Activated CD4-positive, CD25-positive, alpha-beta regulatory T cell (primary cell): ENCODE results near the gene NOTCH1.

Source experiments
- DNase-seq, 4 experiments: peaks; one replicate each; lab custom pipeline; 2025; lab: John Stamatoyannopoulos, UW

NOTCH1 gene

DNA sequence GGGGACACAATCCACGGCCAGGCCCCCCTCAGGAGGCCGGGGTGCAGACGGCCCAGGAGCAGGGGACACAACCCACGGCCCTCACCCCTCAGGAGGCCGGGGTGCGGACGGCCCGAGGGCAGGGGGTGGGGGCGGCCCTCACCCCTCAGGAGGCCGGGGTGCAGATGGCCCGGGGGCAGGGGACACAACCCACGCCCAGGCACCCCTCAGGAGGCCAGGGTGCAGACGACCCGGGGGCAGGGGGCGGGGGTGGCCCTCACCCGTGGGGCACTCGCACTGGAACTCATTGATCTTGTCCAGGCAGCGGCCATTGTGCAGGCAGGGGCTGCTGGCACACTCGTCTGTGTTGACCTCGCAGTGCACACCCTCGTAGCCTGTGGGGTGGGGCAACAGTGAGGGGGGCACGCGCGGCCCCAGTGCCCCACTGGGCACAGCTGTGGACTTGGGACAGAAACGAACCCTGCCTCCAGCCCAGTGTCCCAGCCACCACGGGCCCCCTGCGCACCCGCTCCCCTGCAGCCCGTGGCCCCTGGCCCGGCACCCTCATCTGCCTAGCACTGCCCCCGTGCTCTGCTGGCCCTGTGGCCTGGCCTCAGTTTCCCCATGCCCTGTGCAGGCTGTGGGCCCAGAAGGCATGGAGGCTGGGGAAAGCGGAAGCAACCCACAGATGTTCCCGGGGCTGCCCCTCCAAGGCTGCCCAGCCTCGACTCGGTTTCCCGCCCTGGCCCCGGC, 28.7 kb downstream of the NOTCH1 start:
- DNase-seq: no peak

DNA sequence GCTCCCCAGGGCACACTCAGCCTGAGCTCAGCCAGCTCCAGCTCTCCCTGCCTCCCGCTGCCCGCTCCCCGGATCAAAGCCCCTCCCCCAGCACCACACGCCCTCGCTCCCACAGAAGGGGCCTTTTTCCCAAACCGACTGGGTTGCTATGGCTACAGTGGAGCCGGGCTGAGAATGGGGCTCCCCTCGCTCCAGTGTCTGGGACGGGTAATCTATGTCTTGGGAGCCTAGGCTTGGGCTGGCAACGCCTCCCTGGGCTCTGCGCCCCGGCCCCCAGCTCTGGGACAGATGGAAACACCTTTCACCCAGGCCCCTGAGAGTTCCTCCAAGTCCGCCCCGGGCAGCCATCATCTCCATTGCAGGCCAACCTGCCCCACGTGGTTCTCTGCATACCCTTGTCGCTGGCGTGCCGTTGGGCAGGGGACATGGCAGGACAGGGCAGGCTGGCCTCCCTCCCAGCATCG, 29.6 kb downstream of the NOTCH1 start:
- no peak for DNase-seq

DNA sequence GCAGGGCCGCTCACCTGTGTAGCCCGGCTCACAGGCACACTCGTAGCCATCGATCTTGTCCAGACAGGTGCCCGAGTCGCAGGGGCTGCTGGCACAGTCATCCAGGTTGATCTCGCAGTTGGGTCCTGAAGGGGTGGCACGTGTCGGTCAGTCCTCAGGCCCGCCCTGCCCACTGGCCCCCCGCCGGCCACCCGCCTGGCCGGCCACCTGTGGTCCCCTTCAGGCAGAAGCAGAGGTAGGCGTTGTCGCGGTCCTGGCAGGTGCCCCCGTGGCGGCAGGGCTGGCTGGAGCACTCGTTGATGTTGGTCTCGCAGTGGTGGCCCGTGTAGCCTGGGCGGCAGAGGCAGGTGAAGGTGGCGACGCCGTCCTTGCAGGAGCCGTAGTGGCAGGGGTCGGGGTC, 30.6 kb downstream of the NOTCH1 start:
- no peak for DNase-seq

DNA sequence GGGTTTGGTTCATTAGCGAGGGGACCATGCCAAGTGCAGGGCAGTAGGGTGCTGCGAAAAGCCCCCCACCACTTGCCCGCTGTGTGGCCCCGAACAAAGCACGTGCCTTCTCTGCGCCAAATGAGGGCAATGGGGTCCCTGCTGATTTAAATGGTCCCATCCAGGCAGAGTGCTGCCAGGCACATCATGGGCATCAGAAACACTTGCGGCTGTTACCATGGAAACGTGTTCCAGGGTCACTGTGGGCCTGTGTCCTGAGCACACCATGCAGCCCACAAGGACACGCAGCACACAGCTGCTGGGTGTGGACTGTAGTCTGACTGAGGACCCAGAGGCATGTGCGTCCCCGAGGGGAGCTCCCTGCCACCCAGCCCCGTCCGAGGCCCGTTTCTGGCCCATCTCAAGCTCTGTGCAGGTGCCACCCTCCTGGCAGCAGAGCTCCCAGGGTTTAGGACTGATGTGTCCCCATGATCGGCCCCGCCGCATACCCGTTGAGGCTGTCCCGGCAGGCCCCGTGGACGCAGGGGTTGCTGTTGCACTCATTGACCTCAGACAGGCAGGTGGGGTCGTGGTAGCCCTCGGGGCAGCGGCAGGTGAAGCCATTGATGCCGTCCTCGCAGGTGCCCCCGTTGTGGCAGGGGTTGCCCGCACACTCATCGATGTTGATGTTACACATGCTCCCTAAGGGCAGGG, 31.7 kb downstream of the NOTCH1 start:
- no peak for DNase-seq

DNA sequence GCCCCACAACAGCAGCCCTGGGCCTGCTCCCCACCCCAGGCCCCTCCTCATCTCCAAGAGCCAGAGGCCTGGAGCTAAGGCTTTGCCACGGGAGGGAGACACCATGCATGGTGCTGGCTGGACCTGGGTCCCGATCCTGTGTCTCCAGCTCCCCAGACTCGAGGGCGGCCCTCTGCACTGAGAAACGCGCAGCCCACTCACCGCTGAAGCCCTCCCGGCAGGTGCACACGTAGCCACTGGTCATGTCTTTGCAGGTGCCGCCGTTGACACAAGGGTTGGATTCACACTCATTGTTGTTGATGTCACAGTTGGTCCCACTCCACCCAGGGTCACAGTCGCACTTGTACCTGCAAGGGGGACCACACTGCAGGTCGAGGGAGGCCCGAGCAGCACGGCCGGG, 32.7 kb downstream of the NOTCH1 start:
- DNase-seq: no peak

DNA sequence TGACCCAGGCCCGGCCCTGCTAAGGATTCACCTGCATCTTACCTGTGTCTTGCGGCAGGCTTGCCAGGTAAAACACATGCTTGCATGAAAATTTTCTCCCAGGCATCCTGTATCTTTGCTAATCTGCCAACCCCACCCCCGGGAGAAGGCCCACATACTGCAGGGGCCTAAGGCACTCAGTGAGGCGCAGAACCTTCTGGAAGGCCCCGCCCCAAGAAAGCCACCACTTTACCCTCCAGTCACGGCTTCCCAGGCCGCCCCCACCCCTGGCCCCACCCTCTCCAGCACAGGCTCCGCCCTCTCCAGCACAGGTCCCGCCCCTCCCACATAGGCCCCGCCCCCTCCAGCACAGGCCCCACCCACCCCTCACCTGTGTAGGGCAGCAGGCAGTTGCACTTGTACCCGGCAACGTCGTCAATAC, 33.2 kb downstream of the NOTCH1 start:
- DNase-seq: peak in 1 of 4 experiments; percentile 13

DNA sequence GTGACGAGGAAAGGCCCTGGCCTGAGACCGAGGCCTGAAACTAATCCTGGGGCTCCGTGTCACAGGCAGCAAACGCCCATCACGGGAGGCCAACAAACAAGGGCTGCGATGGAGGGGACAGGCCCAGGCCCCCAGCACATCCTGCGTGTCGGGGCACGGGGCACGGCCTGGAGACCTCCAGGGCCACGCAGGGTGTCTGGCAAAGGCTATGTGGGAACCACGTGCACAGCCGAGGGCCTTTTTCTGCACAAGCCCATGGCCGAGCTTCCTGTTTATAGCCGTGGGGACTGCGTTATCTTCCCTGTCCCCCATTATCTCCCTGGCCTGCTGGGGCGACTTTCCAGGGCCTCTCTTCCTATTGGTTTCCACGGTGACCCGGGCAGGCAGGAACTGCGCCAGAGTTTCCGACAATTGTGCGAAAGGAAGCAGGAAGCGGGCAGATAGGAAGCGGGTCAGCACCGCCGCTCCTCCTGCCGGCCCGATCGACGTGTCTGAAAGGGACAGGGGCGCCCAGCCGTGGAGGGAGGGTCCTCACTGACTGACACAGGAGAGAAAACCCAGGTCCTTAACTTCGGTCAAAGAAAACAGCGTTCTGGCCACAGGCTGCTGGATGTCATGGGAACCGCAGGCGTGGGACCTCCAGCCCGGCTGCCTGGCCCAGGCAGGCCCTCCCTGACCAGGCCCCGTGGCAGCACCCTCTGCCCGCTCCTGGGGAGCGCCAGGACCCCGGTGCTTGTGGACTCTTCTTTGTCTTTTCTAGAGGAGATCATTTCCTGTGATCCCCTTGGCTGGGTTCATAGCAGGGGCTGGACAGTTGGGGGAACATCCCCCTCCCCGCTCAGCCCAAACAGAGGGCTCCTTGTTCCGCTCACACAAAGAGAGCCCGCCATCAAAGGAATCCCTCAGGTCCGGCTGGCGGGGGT, 33.9 kb downstream of the NOTCH1 start:
- no peak for DNase-seq

DNA sequence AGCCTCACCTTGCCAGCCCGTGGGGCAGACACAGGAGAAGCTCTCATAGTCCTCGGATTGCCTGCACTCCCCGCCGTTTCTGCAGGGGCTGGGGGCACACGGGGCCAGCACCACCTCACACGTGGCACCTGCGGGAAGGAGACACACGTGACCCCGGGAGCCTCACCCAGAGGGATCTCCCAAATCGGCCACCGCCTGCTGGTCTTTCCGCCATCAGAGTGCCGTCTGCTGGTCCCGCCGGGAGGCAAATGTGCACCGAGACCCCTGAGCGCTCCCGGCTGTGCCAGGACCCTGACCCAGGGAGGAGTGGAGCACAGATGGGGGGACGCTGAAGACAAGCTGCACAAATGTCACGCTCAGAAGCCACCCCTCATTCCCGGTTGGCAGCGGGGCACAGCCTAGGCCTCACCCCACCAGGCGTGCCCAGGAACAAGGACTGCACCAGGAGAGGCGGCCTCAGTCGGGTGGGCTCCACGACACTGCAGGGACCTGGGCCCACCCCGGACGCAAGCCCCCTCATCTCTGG, 34.6 kb downstream of the NOTCH1 start:
- no peak for DNase-seq

DNA sequence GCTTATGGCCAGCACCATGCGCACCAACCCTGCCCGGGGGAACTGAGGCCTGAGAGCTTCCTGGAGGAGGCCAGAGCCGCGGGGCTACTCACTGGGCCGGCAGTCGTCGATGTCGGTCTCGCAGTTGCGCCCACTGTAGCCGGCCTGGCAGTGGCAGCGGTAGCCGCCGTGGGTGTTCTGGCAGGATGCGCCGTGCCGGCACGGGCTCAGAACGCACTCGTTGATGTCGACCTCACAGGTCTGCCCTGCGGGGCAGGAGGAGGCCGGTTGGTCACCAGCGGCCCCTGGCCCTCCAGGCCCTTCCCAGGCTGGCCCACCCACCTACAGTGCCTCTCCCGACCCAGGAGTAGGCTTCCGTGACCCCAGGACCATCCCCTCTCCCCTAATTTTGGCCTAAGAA, 35.3 kb downstream of the NOTCH1 start:
- DNase-seq: no peak

DNA sequence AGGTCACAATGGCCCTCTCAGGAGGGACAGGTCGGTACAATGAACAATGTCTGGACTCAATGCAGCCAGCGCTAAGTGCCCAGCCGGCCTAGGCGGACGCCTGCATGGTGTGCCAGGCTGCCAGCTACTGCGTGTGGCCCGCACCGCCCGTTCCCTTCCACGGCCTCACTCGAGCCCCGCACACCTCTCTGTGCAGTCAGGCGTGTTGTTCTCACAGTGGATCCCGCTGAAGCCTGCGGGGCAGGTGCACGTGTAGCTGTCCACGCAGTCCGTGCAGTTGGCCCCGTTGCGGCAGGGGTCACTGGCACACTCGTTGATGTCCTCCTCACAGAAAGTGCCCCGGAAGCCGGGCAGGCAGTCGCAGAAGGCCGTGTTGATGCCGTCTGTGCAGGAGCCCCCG, 36.3 kb downstream of the NOTCH1 start:
- no peak for DNase-seq

DNA sequence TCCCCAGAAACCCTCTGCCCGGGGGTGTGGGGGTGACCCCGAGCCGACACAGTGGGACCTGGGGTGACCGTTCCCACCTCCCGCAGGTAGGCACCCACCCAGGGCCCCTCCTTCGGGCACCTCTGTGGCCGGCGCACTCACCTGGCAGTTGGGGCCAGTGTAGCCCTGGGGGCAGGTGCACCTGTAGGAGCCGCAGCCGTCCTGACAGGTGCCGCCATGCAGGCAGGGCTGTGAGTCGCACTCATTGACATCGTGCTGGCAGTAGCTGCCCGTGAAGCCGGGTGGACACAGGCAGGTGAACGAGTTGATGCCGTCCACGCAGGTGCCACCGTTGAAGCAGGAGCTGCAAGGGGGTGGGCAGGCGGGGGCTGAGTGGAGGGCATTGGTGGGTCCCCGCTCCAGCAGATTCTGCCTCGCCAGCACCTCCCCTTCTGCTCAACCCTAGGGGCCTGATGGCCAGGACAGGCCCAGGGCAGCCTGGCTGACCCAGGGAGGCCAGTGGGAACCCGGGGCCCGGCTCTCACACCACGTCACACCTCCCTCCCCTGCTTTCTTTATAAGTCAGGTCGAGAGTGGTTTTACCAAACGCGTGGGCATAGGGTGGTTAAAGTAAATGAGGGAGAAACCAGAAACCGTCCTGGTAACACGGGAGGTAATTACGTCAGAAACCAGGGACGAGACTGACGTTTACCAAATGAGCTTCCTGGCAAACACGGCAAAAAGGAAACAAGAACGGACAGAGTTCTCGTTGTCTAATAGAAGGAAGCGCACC, 36.9 kb downstream of the NOTCH1 start:
- no peak for DNase-seq

DNA sequence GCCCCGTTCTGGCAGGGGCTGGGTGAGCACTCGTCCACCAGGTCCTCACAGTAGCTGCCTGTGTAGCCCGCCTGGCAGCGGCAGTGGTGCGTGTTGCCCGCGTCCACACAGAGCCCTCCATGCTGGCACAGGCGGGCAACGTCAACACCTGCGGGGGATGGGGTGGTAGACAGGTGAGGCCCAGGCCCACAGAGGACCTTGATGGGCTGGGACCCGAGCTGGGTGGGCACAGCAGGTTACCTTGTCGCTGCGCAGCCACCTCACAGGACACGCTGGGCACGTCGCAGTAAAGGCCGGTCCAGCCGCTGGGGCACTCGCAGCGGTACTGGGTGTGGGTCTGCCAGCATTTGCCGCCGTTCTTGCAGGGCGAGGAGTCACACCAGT, 37.9 kb downstream of the NOTCH1 start:
- no peak for DNase-seq

DNA sequence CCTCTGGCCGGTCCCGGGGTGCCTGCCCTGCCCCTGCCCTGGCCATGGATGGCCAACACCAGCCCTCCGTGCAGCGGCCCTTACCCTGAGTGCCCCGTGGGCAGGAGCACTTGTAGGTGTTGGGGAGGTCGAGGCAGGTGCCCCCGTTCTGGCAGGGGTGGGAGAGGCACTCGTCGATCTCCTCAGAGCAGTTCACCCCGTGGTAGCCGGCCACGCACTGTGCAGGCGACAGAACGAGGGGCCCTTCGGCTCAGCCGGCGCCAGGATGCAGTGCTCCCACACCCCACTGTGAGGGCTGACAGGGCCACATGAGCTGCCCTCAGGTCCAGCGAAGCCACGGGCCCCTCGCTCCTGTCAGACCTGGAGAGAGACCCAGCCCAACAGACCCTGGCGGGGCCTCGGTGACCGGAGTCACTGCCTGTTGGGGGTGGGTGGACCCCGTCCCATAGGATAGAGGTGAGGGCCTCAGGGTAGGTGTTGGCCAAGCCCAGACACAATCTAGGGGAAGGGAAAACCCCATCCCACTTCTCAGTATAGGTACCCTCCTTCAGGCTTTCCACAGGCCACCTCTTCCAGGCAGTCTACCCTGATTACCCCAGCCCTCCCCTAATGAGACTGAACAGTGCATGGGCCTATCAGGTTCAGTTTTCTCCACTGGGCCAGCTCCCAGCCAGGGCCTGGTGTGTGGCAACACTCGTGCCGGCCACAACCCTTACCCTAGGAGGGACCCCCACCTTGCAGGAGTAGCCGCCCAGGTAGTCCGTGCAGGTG, 38.4 kb downstream of the NOTCH1 start:
- no peak for DNase-seq

DNA sequence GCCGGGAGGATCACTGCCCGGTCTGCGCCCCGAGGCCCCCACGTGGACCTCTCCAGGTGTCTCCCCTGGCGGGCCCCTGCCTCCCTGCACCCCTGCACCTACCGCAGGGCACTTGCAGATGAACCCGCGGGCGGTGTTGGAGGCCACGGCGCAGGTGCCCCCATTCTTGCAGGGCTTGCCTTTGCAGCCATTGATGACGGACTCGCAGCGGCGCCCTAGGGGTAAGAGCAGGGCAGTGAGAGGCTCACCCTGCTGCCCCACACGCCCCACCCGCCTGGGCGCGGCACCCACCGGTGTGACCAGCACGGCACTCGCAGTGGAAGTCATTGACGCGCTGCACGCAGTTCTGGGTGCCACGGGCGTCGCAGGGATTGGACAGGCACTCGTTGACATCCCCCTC, 39.4 kb downstream of the NOTCH1 start:
- no peak for DNase-seq

DNA sequence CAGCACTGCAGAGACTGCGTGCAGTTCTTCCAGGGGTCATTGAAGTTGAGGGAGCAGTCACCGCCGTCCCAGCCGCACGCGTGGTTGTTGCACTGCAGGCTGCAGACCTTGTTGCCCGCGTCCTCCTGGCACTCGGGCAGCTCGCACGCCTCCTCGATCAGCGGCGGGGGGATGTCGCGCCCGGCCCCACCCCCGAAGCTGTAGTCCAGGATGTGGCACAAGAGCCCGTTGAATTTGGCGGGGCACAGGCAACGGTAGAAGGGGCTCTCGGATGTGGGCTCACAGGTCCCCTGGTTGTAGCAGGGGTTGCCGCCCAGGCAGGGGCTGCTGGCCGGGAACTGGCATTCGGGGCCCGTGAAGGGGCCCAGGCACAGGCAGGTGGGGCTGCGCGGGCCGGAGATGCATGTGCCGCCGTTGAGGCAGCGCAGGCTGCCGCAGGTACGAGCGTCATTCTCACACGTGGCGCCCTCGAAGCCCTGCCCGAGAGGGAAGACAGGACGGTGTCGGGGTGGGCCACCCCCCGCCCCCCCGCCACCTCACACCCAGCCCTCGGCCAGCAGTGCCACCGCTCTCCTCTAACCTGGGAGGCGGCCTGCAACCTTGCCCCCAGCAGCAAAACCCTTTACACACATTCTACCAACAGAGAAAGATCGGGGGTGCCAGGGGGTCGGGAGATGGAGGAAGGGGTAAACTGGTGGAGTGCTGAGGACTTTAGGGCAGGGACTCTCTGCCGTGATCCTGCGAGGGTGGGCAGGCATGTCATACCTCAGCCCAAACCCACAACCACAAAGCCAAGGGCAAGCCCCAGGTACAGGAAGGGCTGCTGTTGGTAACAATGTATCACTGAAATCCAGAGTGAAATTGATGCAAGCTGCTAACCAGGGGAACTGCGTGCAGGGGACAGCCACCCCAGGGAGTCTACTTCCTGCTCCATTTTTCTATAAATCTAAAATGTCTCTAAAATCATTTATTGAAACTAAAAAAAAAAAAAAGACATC, 40.1 kb downstream of the NOTCH1 start:
- no peak for DNase-seq

DNA sequence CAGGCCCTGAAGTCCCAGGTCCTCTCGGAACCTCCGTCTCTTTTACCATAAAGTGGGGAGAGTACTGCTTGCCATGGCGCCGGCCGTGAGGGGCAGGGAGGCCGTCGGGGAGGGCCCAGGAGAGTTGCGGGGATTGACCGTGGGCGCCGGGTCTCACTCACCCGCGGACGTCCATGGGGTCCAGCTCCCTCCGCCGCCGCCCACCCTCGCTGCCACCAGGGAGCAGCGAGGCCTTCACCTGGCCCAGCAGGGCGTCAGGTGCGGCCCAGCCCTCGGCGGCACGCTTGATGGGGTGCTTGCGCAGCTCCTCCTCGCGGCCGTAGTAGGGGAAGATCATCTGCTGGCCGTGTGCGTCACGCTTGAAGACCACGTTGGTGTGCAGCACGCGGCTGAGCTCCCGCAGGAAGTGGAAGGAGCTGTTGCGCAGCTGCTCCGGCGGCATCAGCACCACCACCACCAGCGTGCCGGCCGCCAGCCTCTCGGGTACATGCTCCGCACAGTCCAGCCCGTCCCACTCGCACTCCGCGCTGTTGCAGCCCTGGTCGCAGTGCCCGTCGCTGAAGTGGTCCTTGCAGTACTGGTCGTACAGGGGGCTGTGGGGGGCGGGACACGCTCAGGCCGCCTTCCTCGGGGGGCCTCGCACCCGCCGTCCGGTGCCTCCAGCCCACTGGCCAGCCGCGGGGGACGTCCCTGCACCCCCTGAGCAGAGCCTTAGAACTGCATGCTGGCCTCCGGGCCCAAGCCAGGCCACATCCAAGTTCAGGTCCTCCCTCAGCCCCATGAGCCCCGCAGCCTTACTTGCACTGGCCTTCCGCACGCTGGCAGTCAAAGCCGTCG, 41.1 kb downstream of the NOTCH1 start:
- DNase-seq: no peak

DNA sequence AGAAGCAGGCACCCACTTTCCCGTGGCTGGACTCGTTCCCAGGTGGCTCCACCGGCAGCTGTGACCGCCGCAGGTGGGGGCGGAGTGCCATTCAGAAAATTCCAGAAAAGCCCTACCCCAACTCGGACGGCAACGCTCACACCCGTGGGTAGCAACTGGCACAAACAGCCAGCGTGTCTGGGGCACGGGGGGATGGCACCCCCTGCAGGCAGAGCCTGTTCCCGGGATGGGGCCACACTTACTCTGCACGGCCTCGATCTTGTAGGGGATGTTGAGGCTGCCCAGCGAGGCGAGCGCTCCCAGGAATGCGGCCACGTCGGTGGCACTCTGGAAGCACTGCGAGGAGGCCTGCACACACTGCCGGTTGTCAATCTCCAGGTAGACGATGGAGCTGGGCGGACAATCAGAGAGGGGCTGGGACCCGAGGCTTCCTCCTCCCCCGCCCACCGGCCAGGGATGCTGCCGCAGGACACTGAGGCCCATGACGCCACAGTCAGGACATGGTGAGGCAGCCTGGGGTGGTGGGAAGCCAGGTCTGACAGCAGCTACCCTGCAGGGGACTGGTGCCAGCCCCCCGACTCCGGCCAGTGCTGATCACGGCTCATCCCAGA, 42.8 kb downstream of the NOTCH1 start:
- DNase-seq: no peak

DNA sequence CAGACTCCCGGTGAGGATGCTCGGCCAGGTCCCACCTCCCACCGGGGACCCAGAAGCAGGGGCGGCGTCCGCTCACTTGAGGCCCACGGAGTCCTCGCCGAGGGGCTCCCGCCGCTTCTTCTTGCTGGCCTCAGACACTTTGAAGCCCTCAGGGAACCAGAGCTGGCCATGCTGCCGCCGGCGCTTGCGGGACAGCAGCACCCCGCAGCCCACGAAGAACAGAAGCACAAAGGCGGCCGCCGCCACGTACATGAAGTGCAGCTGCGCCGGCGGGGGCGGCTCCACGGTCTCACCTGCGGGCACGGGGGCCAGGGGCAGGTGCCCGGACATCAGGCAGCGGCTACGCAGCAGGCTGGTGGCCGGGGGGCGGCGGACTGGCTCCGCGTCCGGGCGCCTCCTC, 43.7 kb downstream of the NOTCH1 start:
- no peak for DNase-seq
